ENCODE measurements around the gene CDH9.

CDH9 gene

GRCh38 chr5:27038476-27038875, at the start of gene CDH9:
Gene CDH9 (minus strand): TSS chr5:27038586. CDS start chr5:26988333, 50,253 bp downstream.
- no peak for DNase-seq (ENCODE audit: extremely low read depth in 1 of 2, low read depth in 1 of 2)

DNA sequence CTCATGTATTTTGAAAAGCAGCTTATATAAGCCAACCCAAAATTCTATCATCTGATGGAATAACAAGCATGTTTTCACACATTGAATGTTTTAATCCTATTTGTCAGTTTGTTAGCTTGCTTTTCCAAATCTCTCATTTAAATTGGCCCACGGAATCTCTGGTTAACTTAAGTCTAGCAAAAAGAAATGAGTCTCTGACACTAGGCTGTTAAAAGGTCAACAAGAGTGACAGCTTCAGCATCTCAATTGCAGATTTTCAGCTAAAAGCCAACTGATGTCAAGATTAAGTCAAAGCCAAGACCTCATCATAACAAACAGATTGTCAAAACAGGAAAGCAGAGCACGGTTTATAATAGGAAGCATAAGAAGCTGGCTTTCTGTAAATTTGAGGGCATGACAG, 49.4 kb upstream of the CDH9 start:
- no peak for DNase-seq (ENCODE audit: extremely low read depth in 1 of 2, low read depth in 1 of 2)

DNA sequence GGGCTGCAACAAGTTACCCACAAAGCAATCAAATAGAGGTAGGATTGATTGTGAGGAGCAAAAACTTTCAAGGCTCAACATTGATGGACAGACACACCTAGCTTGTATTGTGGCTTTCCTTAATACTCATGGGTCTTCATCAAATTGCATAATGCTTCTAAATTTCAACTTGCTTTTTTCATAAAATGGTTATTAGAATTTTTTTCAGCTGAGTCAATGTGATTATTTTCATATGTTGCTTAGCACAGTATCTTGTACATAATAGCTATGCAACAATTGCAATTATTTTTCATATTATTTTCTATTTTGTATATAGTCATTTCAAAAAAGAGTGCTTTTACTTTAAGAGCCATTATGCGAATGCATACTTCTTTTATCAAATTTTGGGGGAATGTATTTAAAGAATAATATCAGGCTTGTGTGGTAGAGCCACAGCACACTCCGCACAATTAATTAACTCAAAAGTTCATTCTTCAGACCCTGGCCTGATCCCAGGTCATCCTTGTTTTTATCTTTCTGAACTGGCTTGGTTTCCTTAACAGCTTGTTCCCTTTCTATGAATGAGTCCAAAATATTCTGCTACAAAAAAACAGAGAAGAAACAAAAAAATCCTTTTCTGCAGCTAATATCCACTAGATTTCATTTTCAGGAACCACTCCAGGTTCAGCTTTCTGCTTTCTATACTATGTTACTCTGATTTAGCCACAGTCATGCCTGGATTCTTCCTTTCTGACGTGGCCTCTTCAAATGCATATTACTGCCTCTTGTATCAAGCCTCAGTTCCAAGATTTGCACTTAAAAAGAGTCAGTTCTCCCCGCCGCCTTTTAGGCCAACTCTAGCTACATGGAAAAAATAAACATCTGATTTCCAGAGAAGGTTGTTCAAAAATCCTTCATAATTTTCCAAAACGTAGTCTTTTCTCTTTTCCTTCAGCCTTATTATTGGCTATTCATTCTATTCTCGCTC, 45.3 kb upstream of the CDH9 start:
- DNase-seq (ENCODE audit: extremely low read depth in 1 of 2, low read depth in 1 of 2) = no peak

DNA sequence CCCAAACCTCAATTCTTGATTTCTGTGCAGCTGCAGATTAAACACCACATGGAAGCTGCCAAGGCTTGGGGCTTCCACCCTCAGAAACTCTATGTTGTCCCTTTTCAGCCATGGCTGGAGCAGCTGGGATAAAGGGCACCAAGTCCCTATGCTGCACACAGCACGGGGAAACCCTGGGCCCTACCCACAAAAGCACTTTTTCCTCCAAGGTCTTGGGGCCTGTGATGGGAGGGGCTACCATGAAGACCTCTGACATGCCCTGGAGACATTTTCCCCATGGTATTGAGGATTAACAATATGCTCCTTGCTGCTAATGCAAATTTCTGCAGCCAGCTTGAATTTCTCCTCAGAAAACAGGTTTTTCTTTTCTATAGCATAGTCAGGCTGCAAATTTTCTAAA, 41.8 kb upstream of the CDH9 start:
- DNase-seq (ENCODE audit: extremely low read depth in 1 of 2, low read depth in 1 of 2) = no peak

DNA sequence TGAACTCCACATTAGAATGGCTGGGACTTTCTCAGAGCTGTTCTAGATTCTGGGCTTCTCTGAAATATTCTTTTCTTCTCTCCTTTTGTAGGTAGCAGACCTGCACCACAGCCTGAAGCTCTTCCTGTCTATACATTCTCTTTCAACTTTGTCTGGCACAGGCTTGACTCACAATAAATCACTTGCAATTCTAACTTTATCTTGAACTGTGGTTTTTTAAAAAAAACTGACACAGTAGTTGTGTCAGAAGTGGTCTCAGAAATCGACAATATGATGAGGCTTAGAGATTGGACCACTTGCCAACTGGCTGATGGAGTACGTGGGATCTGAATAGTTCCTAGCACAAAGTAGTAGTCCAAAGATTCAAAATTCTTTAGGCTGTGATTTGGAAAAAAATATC, 24.1 kb upstream of the CDH9 start:
- DNase-seq (ENCODE audit: extremely low read depth in 1 of 2, low read depth in 1 of 2) = no peak

DNA sequence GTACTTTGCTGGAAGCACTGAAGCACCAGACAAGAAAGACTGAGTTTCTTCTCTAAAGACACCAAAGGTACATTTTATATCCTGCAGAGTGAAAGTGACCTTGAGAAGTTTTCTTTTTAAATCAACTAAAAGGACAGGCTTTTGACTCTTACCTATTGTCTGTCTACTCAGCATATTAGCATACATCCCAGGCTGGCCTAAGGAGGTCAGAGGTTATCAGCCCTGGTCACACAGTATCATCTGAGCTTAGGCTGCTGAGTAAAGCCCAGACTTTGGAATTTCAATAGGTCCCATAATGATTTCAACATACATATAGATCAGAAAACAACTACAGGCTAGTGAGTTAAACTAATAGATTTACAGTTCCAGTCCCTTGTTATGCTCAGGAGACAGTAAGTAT, 10.1 kb upstream of the CDH9 start:
- DNase-seq (ENCODE audit: extremely low read depth in 1 of 2, low read depth in 1 of 2) = no peak

DNA sequence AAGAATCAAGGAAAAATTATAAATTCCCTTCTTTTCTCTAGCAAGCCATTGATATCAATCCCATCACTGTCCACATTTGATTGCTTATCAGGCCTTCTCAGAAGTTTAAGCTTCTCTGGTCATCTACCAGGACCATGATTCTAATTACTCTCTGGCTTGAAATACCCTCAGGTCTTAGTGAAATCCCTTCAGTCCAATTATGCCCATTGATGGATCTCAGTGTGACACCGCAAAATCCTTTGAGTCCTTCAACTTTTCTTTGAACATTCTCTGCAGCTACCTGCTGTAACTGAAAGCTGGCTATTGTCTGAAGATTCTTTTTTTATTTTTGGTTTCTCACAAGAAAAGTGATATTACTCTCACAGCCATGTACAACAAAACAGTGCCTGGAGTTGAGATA, 3.0 kb upstream of the CDH9 start:
- no peak for DNase-seq (ENCODE audit: extremely low read depth in 1 of 2, low read depth in 1 of 2)

- DNase-seq (ENCODE audit: extremely low read depth in 1 of 2, low read depth in 1 of 2) = no peak
Observed at GRCh38 chr5:27034565-27034964, 3.8 kb downstream of the CDH9 start.

DNA sequence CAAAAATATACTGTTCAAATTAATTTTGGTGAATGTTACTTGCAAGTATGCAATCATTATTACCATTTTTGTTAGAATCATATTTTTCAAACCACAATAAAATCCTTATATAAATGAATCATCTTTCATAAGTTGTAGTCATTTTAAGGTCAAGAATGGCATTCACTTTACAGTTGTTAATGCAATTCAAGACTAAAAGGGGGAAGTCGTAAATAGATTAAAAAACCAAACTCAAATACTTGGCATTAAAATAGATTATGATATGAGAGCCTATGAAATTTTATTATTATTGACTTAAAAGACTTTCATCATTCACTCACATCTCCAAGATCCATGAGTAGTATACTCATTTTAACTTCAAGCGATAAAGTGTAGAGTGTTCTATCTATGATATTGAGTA, 11.6 kb downstream of the CDH9 start:
- no peak for DNase-seq (ENCODE audit: extremely low read depth in 1 of 2, low read depth in 1 of 2)

DNA sequence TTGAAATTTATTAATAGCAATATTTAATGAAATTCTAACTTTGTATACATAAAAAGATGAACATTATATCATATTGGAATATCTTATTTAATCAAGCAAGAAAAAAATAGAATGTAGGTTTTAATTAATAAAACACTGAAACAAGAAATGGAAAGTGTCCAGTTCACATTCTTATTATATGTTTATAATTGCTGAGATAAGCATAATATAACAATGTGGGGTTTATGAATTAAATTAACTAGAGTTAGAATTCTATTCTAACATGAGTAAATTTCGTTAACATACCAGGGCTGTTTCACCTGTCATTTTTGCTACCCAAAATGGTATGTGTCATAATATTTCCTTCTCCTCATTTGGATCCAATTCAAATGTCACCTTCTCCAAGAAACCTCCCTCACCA, 12.3 kb downstream of the CDH9 start:
- no peak for DNase-seq (ENCODE audit: extremely low read depth in 1 of 2, low read depth in 1 of 2)

GRCh38 chr5:27021471-27021870, 16.9 kb downstream of the CDH9 start:
- no peak for DNase-seq (ENCODE audit: extremely low read depth in 1 of 2, low read depth in 1 of 2)

GRCh38 chr5:27020973-27021372, 17.4 kb downstream of the CDH9 start:
- no peak for DNase-seq (ENCODE audit: extremely low read depth in 1 of 2, low read depth in 1 of 2)

GRCh38 chr5:27015758-27016157, 22.6 kb downstream of the CDH9 start:
- no peak for DNase-seq (ENCODE audit: extremely low read depth in 1 of 2, low read depth in 1 of 2)

GRCh38 chr5:27011274-27011673, 27.1 kb downstream of the CDH9 start:
- no peak for DNase-seq (ENCODE audit: extremely low read depth in 1 of 2, low read depth in 1 of 2)

- DNase-seq (ENCODE audit: extremely low read depth in 1 of 2, low read depth in 1 of 2) = no peak
Observed at GRCh38 chr5:27010646-27011045, 27.7 kb downstream of the CDH9 start.

DNA sequence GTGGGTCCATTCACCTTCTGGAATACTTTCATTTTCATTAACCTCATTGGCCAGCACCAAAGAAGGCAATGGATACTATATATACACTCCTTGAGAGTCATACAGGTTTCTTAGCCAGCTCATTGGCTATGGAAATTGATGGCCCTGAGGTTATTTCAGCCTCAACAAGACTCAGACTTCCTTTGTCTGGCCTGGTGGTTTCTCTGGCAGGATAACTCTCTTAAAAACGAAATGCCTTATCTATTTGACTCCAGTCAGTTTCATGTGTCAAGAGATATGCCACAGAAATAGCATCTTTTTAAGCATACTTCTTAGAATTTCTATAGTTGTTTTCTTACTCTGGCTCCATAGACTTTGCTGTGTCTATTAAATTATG, 28.9 kb downstream of the CDH9 start:
- no peak for DNase-seq (ENCODE audit: extremely low read depth in 1 of 2, low read depth in 1 of 2)

DNA sequence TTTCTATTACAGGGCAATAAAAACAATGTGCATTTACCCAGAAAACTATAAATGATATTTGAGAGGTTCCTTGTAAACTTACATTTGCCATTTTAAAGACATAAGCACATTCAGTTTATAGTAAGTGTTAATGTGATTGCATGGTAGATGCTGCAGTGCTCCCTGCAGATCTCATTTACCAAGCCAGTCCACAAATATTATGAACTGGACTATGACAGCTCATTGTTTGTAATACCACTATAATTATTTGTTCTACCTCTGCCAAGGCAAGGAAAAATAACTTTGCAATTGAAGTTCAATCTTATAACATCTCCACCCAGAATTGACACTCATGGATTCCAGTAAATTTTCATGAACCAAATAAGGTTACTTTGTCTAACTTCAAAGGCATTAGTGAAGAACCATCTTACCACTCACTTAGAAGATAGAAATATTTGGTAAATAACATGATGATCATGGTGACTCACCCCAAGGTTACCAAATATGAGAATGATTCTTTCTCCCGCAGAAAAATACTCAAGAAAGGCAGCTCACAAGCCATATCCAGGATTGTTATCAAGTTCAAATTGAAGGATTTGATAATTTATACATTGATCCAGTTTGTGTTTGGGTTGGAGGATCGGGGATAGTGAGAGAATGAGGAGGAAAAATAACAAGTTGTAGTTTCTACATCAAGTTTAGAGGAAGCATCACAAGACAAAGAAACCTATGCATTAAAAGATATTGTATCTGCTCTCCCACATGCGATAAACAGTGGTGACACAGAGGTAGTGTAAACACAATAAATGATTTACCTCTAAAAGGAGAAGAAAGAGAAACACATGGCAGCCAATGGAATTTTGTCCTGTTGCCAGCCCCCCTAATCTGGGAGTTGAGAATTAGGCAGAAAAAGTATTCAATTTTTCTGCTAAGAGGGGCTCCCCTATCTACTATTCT, 29.5 kb downstream of the CDH9 start:
- no peak for DNase-seq (ENCODE audit: extremely low read depth in 1 of 2, low read depth in 1 of 2)

- no peak for DNase-seq (ENCODE audit: extremely low read depth in 1 of 2, low read depth in 1 of 2)
Observed at GRCh38 chr5:27007121-27007520, 31.3 kb downstream of the CDH9 start.

GRCh38 chr5:26986985-26987384, 51.4 kb downstream of the CDH9 start:
- DNase-seq (ENCODE audit: extremely low read depth in 1 of 2, low read depth in 1 of 2) = no peak

DNA sequence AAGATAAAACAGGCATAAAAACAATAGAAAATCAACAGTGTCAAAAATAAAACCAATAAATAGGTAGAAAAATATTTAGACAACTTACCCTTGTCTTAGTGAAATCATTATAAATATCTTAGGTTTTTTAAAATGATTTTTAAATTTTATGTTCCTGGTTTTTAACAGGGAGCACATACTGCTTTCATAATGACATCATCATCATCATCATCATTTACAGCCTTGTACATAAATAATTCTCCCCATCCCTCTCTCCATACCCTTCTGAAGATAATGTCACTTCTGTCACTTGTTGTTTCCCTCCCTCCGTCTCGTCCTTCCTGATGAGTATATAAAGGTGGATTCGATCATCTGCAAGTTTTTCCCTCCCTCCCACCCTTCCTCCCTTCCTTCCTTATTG, 56.6 kb downstream of the CDH9 start:
- DNase-seq (ENCODE audit: extremely low read depth in 1 of 2, low read depth in 1 of 2) = no peak

- no peak for DNase-seq (ENCODE audit: extremely low read depth in 1 of 2, low read depth in 1 of 2)
Observed at GRCh38 chr5:26959290-26959689, 79.1 kb downstream of the CDH9 start.

DNA sequence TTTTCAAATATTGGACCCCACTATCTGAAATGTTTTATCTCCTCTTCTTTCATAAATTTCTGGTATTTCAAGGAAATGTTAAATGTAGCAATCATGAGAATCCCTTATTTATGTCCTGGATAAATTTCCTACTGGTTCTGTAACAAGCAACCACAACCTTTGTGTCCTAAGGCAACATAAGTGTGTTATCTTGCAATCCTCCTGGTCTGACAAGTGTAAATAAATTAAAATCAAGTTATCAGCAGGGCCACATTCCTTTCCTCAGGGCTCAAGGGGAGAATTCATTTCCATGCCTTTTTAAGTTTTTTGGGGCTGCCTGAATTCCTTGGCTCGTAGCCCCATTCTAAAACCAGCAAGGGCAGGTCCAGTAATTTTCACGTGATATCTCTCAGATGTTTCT, 83.2 kb downstream of the CDH9 start:
- DNase-seq (ENCODE audit: extremely low read depth in 1 of 2, low read depth in 1 of 2) = no peak

All from stimulated activated CD8-positive, alpha-beta memory T cell treated with anti-CD3 and anti-CD28 coated beads, Interleukin-7, amount 100 ng/mL, for 48 hours (primary cell).